Ascending aorta (tissue), 2 donors: ENCODE results near the gene SYF2. TPM values are rescaled to one million over a fixed set of nuclear protein-coding genes. Genes with fewer than 3 reads are reported as not detected.

ENCODE experiments used
- DNase-seq, 2 donors: peaks; one replicate each; pipeline ENCODE4 v3.0.0-alpha.2; 2019; ENCODE audit warnings: low spot score in 2 of 2
- H3K27ac ChIP-seq, 2 donors: fragments of 200-600 bp; sonication (generic); one replicate each; pipeline ENCODE4 v1.5.1; 2016 to 2017; ENCODE audit warnings: mild to moderate bottlenecking in 1 of 2
- H3K27me3 ChIP-seq: fragments of 200-600 bp; sonication (generic); one replicate; pipeline ENCODE4 v1.5.1; 2017
- H3K36me3 ChIP-seq, 2 donors: fragments of 200-600 bp; sonication (generic); one replicate each; pipeline ENCODE4 v1.5.1; 2016
- H3K4me1 ChIP-seq, 2 donors: fragments of 200-600 bp; sonication (generic); one replicate each; pipeline ENCODE4 v1.5.1; 2016 to 2017; ENCODE audit warnings: mild to moderate bottlenecking in 1 of 2
- H3K4me3 ChIP-seq, 2 donors: fragments of 200-600 bp; sonication (generic); one replicate each; pipeline ENCODE4 v1.5.1; 2016 to 2017; ENCODE audit warnings: mild to moderate bottlenecking in 1 of 2
- H3K9me3 ChIP-seq, 2 donors: fragments of 200-600 bp; sonication (generic); one replicate each; pipeline ENCODE4 v1.5.1; 2016
- CTCF ChIP-seq, 3 experiments: fragments of 200-600 bp in 2 of 3; fragments of 450-650 bp in 1 of 3; sonication (generic) in 2 of 3; IDR thresholded peaks; one replicate each; pipeline ENCODE4 v1.5.1; 2016 to 2019; ENCODE audit warnings: antibody characterized with exemption in 3 of 3, mild to moderate bottlenecking in 1 of 3, moderate library complexity in 1 of 3
- intact Hi-C: fragments of 100-400 bp; cut with DNase I; formaldehyde crosslinking; loops from one replicate; pipeline ENCODE4 v1.15.1; 2023
- total RNA-seq: library from RNA; depleted of rRNA; stranded (reverse); fragments of >200 nt; gene quantifications from one replicate; pipeline ENCODE4 v1.1.0, GENCODE V29; 2016

The SYF2 gene
- total RNA-seq, 1 donor from 2014 or later, result 14.3 TPM

- intact Hi-C loops, result no loop called here
- TF ChIP-seq CTCF (IDR thresholded peaks at IDR 0.05), result no peak
- Histone ChIP-seq H3K4me3 (no peak overlapping the region), H3K4me1 (no peaks in the 10 kb centered on the region), H3K27ac (no peak overlapping the region), H3K36me3 (no peaks in the 10 kb centered on the region), H3K27me3 (no peaks in the 10 kb centered on the region), H3K9me3 (no peaks in the 10 kb centered on the region)
- no peak for DNase-seq
Observed at GRCh38 chr1:25184001-25184762, 48.1 kb downstream of the SYF2 start.

- TF ChIP-seq CTCF (IDR thresholded peaks at IDR 0.05), result no peak
- Histone ChIP-seq H3K9me3 (no peaks in the 10 kb centered on the region), H3K4me3 (no peak overlapping the region), H3K4me1 (no peaks in the 10 kb centered on the region), H3K36me3 (no peaks in the 10 kb centered on the region), H3K27ac (no peak overlapping the region), H3K27me3 (no peaks in the 10 kb centered on the region)
- intact Hi-C loops, result no loop called here
- DNase-seq, result no peak
Observed at GRCh38 chr1:25183126-25183980, 48.9 kb downstream of the SYF2 start.

GRCh38 chr1:25182629-25183028 lies 49.7 kb downstream of the SYF2 start:
- no peaks in the 10 kb centered on the region for H3K9me3 ChIP-seq
- no peaks in the 10 kb centered on the region for H3K27me3 ChIP-seq
- H3K36me3 ChIP-seq, result no peaks in the 10 kb centered on the region
- H3K4me3 ChIP-seq, result no peak overlapping the region
- TF ChIP-seq CTCF (IDR thresholded peaks at IDR 0.05), result no peak
- no peaks in the 10 kb centered on the region for H3K4me1 ChIP-seq
- intact Hi-C loops, result no loop called here
- no peak for DNase-seq
- H3K27ac ChIP-seq, result no peak overlapping the region

- TF ChIP-seq CTCF (IDR thresholded peaks at IDR 0.05), result no peak
- no peaks in the 10 kb centered on the region for H3K4me1 ChIP-seq
- intact Hi-C loops, result no loop called here
Observed at GRCh38 chr1:25180996-25181395, 51.3 kb downstream of the SYF2 start.

GRCh38 chr1:25178917-25179561 lies 53.3 kb downstream of the SYF2 start:
- H3K4me3 ChIP-seq, result no peak overlapping the region
- TF ChIP-seq CTCF (IDR thresholded peaks at IDR 0.05), result no peak
- H3K9me3 ChIP-seq, result no peaks in the 10 kb centered on the region
- H3K27ac ChIP-seq, result no peak overlapping the region
- DNase-seq, result no peak
- no peaks in the 10 kb centered on the region for H3K4me1 ChIP-seq
- intact Hi-C loops, result no loop called here
- no peaks in the 10 kb centered on the region for H3K27me3 ChIP-seq
- H3K36me3 ChIP-seq, result no peaks in the 10 kb centered on the region

More at GRCh38 chr1:25180996-25181395, 51.3 kb downstream of the SYF2 start:
- DNase-seq, result no peak
- Histone ChIP-seq H3K9me3 (no peaks in the 10 kb centered on the region), H3K36me3 (no peaks in the 10 kb centered on the region), H3K27me3 (no peaks in the 10 kb centered on the region), H3K4me3 (no peak overlapping the region), H3K27ac (no peak overlapping the region)
